ENCODE measurements around the gene ATP4B. TPM values are rescaled to one million over a fixed set of nuclear protein-coding genes. Genes with fewer than 3 reads are reported as not detected.

ATP4B gene
- total and polyA plus RNA-seq, 8 donors: not detected

DNA sequence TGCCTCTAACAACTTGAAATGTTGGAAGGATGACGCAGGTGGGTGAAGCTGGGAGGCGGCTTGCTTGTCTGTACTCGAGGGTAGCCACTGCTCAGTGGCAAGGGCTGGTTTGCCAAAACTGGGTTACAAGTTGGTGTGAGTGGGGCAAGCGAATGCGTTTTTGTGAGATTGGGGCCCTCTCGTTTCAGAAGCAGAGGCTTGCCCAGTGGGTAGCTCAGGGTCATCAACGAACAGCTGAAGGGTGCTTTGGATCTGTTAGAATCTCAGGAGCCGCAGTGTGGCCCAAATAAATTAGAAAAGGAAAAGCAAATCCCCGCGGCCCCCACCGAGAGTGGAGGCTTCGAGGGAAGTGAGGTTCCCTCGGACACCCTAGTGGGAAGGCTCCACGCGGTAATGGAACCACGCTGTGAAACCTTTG is 7.3 kb downstream of the ATP4B start:
- Histone ChIP-seq H3K4me3 (no peak overlapping the region), H3K36me3 (no peaks in the 10 kb centered on the region), H3K27ac (no peak overlapping the region), H3K9me3 (no peaks in the 10 kb centered on the region), H3K27me3 (no peaks in the 10 kb centered on the region), H3K4me1 (peaks cover 0 to 8% (median 4%) of the 10 kb centered on the region in 3 donors)
- ATAC-seq (no peak), FAIRE-seq (no peak), DNase-seq (peak in 3 of 6 donors; percentile 3 to 32 (median 5))
- TF ChIP-seq, protein P1, sequence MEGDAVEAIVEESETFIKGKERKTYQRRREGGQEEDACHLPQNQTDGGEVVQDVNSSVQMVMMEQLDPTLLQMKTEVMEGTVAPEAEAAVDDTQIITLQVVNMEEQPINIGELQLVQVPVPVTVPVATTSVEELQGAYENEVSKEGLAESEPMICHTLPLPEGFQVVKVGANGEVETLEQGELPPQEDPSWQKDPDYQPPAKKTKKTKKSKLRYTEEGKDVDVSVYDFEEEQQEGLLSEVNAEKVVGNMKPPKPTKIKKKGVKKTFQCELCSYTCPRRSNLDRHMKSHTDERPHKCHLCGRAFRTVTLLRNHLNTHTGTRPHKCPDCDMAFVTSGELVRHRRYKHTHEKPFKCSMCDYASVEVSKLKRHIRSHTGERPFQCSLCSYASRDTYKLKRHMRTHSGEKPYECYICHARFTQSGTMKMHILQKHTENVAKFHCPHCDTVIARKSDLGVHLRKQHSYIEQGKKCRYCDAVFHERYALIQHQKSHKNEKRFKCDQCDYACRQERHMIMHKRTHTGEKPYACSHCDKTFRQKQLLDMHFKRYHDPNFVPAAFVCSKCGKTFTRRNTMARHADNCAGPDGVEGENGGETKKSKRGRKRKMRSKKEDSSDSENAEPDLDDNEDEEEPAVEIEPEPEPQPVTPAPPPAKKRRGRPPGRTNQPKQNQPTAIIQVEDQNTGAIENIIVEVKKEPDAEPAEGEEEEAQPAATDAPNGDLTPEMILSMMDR (IDR thresholded peaks at IDR 0.05): no peak
- 93 to 95% methylated on average over 16 of the region's 16 CpGs for WGBS, 2 donors
- intact Hi-C loops (cut with DNase I): no loop called here

DNA sequence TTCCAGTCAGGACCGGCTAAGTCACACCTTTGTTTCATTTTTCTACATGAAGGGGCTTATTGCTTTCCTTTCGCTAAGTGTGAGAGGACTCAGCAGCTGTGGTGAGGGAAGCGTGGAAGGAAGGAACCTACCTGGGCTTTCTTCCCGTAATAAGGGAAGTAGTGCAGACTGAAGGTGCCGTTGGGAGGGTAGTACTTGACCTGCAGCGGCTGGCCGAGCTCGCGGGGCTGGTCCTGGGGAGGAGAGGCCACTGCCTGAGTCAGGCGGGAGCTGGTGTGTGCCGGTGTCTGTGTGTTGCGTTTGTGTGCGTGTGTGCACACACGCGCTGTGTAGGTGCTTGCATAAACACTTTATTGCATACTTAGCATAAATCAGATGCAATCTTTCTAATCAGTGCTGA is 7.7 kb downstream of the ATP4B start:
- Histone ChIP-seq H3K27me3 (no peaks in the 10 kb centered on the region), H3K9me3 (no peaks in the 10 kb centered on the region), H3K4me1 (peaks cover 0 to 8% (median 4%) of the 10 kb centered on the region in 3 donors), H3K27ac (no peak overlapping the region), H3K36me3 (no peaks in the 10 kb centered on the region), H3K4me3 (no peak overlapping the region)
- DNase-seq (peak in 3 of 6 donors; percentile 8 to 35 (median 15)), FAIRE-seq (no peak), ATAC-seq (no peak)
- WGBS, 2 donors: 94 to 96% methylated on average over 15 of the region's 15 CpGs
- TF ChIP-seq, protein P1 (IDR thresholded peaks at IDR 0.05): no peak
- intact Hi-C loops (cut with DNase I): no loop called here

DNA sequence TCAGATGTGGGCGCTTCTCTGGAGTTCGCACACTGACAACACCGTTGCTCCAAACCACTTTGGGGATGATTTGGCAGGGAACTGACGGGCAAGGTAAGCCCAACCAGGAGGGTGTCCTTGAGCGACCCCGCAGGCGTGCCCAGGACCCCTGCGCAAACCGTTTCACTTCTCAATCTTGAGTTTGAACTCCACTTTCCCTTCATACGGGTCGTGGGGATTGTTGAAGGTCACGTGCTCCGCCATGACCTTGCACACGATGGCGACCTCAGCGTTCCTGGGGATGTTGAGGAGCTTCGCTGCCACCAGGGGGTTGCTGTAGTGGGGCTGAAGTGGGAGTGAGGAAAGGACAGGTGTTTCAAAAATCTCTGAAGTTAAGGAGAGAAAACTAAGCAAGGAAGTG is 8.8 kb downstream of the ATP4B start:
- TF ChIP-seq, protein P1 (IDR thresholded peaks at IDR 0.05): no peak
- no peak for FAIRE-seq
- WGBS, 2 donors: 75 to 82% methylated on average over 17 of the region's 17 CpGs
- Histone ChIP-seq H3K27me3 (no peaks in the 10 kb centered on the region), H3K9me3 (no peaks in the 10 kb centered on the region), H3K4me3 (no peak overlapping the region), H3K36me3 (no peaks in the 10 kb centered on the region), H3K4me1 (peaks cover 0 to 8% (median 4%) of the 10 kb centered on the region in 3 donors), H3K27ac (no peak overlapping the region)
- intact Hi-C loops (cut with DNase I): no loop called here
- peak in 3 of 6 donors; percentile 8 to 39 (median 14) for DNase-seq
- no peak for ATAC-seq

DNA sequence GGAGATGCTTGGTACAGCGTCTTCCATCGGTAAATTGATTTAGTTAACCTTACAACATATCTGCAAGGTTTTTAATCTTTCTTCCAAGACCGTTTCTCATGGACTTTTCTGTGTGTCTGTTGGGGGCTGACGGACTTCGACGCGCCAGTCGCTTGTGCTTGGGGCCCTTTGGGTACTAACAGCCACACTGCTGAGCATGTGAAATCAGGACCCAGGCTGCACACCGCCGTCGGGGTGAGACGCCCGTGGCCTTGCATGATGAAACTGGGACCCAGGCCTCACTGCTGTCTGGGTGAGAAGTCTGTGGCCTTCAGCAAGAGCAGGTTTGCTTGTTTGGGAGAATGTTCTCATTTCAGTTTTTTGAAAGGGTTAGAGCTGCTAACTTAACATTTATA is 9.8 kb downstream of the ATP4B start:
- H3K27ac ChIP-seq: peak overlapping the region; percentile 56 to 81 (median 66)

More for the DNA sequence above, 9.8 kb downstream of the ATP4B start:
- intact Hi-C loops (cut with DNase I): no loop called here
- Histone ChIP-seq H3K27me3 (no peaks in the 10 kb centered on the region), H3K4me3 (peak overlapping the region in 1 of 4 donors; percentile 35), H3K9me3 (no peaks in the 10 kb centered on the region), H3K36me3 (no peaks in the 10 kb centered on the region), H3K4me1 (peaks cover 0 to 8% (median 4%) of the 10 kb centered on the region in 3 donors)
- ATAC-seq (no peak), DNase-seq (peak in 2 of 6 donors; percentile 29 to 52), FAIRE-seq (no peak)
- TF ChIP-seq, protein P1 (IDR thresholded peaks at IDR 0.05): no peak
- WGBS, 2 donors: 79 to 90% methylated on average over 13 of the region's 13 CpGs

All from pancreas (tissue), 10 donors.